Neural progenitor cell (in vitro differentiated cells): ENCODE data around the gene PPP1R3G. TPM values are rescaled to one million over a fixed set of nuclear protein-coding genes. Genes with fewer than 3 reads are reported as not detected.
"Not testable (repeated sequence)": the region's sequence is repeated elsewhere in the genome, so short reads cannot be mapped to it uniquely, and the experiment has no call there.

ENCODE experiments used
- DNase-seq: peaks from one replicate; pipeline ENCODE4 v3.0.0-alpha.2; 2016; ENCODE audit warnings: low spot score
- H2AFZ ChIP-seq: fragments of 200-600 bp; sonication (generic); replicated peaks from 2 replicates; pipeline ENCODE4 v1.6.1; 2016; ENCODE audit warnings: antibody characterized with exemption
- H3F3A ChIP-seq: fragments of 200-600 bp; sonication (generic); 2 replicates; pipeline ENCODE4 v1.6.1; 2016; ENCODE audit warnings: antibody characterized with exemption, low read depth
- H3K27ac ChIP-seq: fragments of 200-600 bp; sonication (generic); 2 replicates; pipeline ENCODE4 v1.5.1; 2016; ENCODE audit warnings: mild to moderate bottlenecking
- H3K27me3 ChIP-seq: fragments of 200-600 bp; sonication (generic); 2 replicates; pipeline ENCODE4 v1.6.1; 2016; ENCODE audit warnings: mild to moderate bottlenecking, moderate library complexity
- H3K36me3 ChIP-seq: fragments of 200-600 bp; sonication (generic); 2 replicates; pipeline ENCODE4 v1.5.1; 2016
- H3K4me1 ChIP-seq: fragments of 200-600 bp; sonication (generic); 2 replicates; pipeline ENCODE4 v1.6.1; 2016; ENCODE audit warnings: mixed run types
- H3K4me2 ChIP-seq: fragments of 200-600 bp; sonication (generic); 2 replicates; pipeline ENCODE4 v1.6.1; 2016
- H3K4me3 ChIP-seq: fragments of 200-600 bp; sonication (generic); 2 replicates; pipeline ENCODE4 v1.5.1; 2016
- H3K79me2 ChIP-seq: fragments of 200-600 bp; sonication (generic); 2 replicates; pipeline ENCODE4 v1.6.1; 2016; ENCODE audit warnings: low read depth
- H3K9ac ChIP-seq: fragments of 200-600 bp; sonication (generic); 2 replicates; pipeline ENCODE4 v1.6.1; 2016
- H3K9me3 ChIP-seq: fragments of 200-600 bp; sonication (generic); 2 replicates; pipeline ENCODE4 v1.5.1; 2016; ENCODE audit warnings: low read depth
- H4K20me1 ChIP-seq: fragments of 200-600 bp; sonication (generic); 2 replicates; pipeline ENCODE4 v1.6.1; 2016; ENCODE audit warnings: low read depth
- H3K27ac Mint-ChIP-seq: 3 replicates; pipeline ENCODE4 v1.8.0; 2021; ENCODE audit warnings: mixed read lengths
- H3K27me3 Mint-ChIP-seq: 2 replicates; pipeline ENCODE4 v1.8.0; 2022; ENCODE audit warnings: low read depth, mild to moderate bottlenecking, inconsistent platforms, moderate library complexity, mixed read lengths; ENCODE audit not compliant: insufficient read depth
- H3K36me3 Mint-ChIP-seq: 3 replicates; pipeline ENCODE4 v1.8.0; 2021; ENCODE audit warnings: mixed read lengths
- H3K4me1 Mint-ChIP-seq: 3 replicates; pipeline ENCODE4 v1.8.0; 2021; ENCODE audit warnings: mixed read lengths
- H3K4me3 Mint-ChIP-seq: 3 replicates; pipeline ENCODE4 v1.8.0; 2021; ENCODE audit warnings: mild to moderate bottlenecking, moderate library complexity, mixed read lengths
- H3K9me3 Mint-ChIP-seq: 3 replicates; pipeline ENCODE4 v1.8.0; 2020; ENCODE audit warnings: mixed read lengths
- EZH2 ChIP-seq: fragments of 200-600 bp; sonication (generic); IDR thresholded peaks from 2 replicates; pipeline ENCODE4 v1.6.1; 2017; ENCODE audit warnings: antibody characterized with exemption, mild to moderate bottlenecking, moderate library complexity
- EZH2phosphoT487 ChIP-seq: fragments of 200-600 bp; sonication (generic); IDR thresholded peaks from 2 replicates; pipeline ENCODE4 v1.6.1; 2017; ENCODE audit warnings: antibody characterized with exemption
- total RNA-seq: library from RNA; depleted of rRNA; stranded (reverse); fragments of >200 nt; gene quantifications from 2 replicates; pipeline ENCODE4 v1.2.3, GENCODE V29; 2015; ENCODE audit warnings: low replicate concordance
- TF ChIP-seq, protein P1 (sequence below): fragments of 200-600 bp; sonication (generic); IDR thresholded peaks from 2 replicates; pipeline ENCODE4 v1.5.1; 2017; ENCODE audit warnings: antibody characterized with exemption, mild to moderate bottlenecking

The PPP1R3G gene
- total RNA-seq, 1 donor from 2014 or later, result 0.36 TPM

DNA sequence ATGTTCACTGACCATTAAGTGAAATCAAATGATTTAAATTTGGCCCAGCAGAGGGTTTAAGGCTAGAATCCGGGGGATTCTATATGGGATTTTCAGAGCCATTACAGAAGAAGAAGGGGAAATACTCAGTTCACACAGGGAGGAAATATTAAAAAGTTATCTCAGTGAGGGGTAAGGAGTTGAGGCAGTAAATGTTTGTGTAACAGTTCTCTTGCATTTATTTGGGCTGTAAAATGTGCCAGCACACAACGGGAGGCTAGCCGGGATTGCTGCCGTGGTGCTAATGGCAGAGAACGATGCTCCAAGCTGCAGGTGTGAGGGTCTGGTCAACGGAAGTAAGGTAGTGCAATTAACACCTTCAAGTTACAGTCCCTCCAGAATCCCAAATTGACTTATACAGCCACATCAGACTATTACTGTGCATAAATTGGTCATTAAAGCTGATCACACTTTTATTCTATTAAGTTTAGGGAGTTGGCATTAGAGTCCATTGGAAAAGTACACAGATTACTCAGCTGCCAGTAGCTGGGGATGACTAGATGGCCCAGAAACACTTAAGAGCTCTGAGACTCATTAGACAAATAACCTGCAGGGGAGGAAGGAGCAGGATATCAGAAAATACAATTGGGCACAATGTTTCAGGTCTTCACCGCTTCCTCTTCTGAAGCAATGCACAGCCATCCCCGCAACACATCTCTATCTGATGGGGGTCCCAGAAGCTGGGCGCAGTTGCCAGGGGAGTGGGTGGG is 31.3 kb downstream of the PPP1R3G start:
- H3K27me3 Mint-ChIP-seq, result peaks cover 4% of the 10 kb centered on the region
- H3K4me3 Mint-ChIP-seq, result no peak overlapping the region
- DNase-seq, result no peak
- no peak overlapping the region for H3K27ac Mint-ChIP-seq
- Histone ChIP-seq H4K20me1 (no peaks in the 10 kb centered on the region), H3K9me3 (no peaks in the 10 kb centered on the region), H3K27me3 (no peaks in the 10 kb centered on the region), H3K36me3 (no peaks in the 10 kb centered on the region), H3F3A (no peaks in the 10 kb centered on the region), H3K4me3 (no peak overlapping the region), H2AFZ (no peak overlapping the region), H3K4me2 (no peak overlapping the region), H3K9ac (no peak overlapping the region), H3K79me2 (no peaks in the 10 kb centered on the region), H3K27ac (no peak overlapping the region), H3K4me1 (no peaks in the 10 kb centered on the region)
- peaks cover 4% of the 10 kb centered on the region for H3K36me3 Mint-ChIP-seq
- TF ChIP-seq EZH2, result no peak
- TF ChIP-seq EZH2phosphoT487, result no peak
- TF ChIP-seq, protein P1, sequence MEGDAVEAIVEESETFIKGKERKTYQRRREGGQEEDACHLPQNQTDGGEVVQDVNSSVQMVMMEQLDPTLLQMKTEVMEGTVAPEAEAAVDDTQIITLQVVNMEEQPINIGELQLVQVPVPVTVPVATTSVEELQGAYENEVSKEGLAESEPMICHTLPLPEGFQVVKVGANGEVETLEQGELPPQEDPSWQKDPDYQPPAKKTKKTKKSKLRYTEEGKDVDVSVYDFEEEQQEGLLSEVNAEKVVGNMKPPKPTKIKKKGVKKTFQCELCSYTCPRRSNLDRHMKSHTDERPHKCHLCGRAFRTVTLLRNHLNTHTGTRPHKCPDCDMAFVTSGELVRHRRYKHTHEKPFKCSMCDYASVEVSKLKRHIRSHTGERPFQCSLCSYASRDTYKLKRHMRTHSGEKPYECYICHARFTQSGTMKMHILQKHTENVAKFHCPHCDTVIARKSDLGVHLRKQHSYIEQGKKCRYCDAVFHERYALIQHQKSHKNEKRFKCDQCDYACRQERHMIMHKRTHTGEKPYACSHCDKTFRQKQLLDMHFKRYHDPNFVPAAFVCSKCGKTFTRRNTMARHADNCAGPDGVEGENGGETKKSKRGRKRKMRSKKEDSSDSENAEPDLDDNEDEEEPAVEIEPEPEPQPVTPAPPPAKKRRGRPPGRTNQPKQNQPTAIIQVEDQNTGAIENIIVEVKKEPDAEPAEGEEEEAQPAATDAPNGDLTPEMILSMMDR, result no peak
- no peaks in the 10 kb centered on the region for H3K9me3 Mint-ChIP-seq
- no peaks in the 10 kb centered on the region for H3K4me1 Mint-ChIP-seq

DNA sequence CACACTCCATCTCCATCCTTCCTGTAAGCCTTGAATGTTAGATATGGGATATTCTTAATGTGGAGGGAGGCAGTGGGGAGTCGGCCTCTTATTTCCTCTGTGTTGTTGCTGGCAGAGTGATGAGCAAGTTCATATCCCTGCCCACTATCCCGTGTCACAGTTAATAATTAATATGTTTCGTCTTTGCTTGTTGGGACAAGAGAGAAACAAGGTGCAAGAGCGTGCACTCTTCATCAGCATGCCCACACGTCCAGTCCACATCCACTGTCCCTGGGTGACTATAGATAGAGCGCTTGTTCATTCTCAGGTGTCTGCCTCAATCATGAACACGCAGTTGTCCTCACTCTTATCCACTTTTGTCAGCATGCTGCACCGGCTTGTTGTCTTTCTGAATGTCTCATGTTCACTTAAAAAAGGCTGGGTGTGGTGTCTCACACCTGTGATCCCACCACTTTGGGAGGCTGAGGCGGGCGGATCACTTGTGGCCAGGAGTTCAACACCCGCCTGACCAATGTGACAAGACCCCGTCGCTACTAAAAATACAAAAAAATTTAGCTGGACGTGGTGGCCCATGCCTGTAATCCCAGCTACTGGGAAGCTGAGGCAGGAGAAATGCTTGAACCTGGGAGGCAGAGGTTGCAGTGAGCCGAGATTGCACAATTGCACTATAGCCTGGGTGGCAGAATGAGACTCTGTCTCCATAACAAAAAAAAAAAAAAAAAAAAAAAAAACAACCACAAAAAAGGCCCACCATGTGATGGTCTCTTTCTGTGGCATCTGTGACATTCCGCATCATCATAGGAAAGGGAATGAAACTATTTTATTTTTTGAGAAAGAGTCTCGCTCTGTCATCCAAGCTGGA is 34.2 kb downstream of the PPP1R3G start:
- DNase-seq, result no peak
- Histone ChIP-seq H3K4me3 (no peak overlapping the region), H3K4me1 (no peaks in the 10 kb centered on the region), H3K4me2 (no peak overlapping the region), H3K79me2 (no peaks in the 10 kb centered on the region), H4K20me1 (no peaks in the 10 kb centered on the region), H2AFZ (no peak overlapping the region), H3K9me3 (no peaks in the 10 kb centered on the region), H3K9ac (no peak overlapping the region), H3F3A (no peaks in the 10 kb centered on the region), H3K36me3 (no peaks in the 10 kb centered on the region), H3K27me3 (no peaks in the 10 kb centered on the region), H3K27ac (no peak overlapping the region)
- H3K9me3 Mint-ChIP-seq, result no peaks in the 10 kb centered on the region
- H3K27me3 Mint-ChIP-seq, result no peaks in the 10 kb centered on the region
- H3K4me3 Mint-ChIP-seq, result peak overlapping the region; percentile 25
- no peaks in the 10 kb centered on the region for H3K4me1 Mint-ChIP-seq
- no peaks in the 10 kb centered on the region for H3K36me3 Mint-ChIP-seq
- no peak for TF ChIP-seq EZH2
- no peak for TF ChIP-seq EZH2phosphoT487
- TF ChIP-seq, protein P1, result no peak
- no peak overlapping the region for H3K27ac Mint-ChIP-seq

DNA sequence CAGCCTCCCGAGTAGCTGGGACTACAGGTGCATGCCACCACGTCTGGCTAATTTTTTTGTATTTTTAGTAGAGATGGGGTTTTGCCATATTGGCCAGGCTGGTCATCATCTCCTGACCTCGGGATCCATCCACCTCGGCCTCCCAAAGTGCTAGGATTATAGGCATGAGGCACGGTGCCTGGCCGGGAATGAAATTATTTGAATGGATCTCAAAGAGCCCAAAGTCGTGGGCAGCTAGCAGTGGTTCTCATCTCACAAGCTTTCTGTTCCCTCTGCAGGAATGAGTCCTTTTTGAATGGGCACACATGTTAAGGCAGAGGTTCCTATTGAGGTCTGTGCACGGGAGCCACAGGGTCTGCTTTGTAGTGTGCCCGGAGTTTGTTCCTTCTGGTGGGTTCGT is 34.9 kb downstream of the PPP1R3G start:
- no peaks in the 10 kb centered on the region for H3K9me3 Mint-ChIP-seq
- no peaks in the 10 kb centered on the region for H3K9me3 ChIP-seq
- H3K4me3 ChIP-seq, result no peak overlapping the region
- no peak overlapping the region for H3K4me2 ChIP-seq
- H3K27me3 ChIP-seq, result no peaks in the 10 kb centered on the region
- H4K20me1 ChIP-seq, result no peaks in the 10 kb centered on the region
- H3K36me3 ChIP-seq, result no peaks in the 10 kb centered on the region
- H3K27ac Mint-ChIP-seq, result no peak overlapping the region
- no peak overlapping the region for H3K9ac ChIP-seq
- TF ChIP-seq EZH2, result no peak
- no peak for TF ChIP-seq EZH2phosphoT487
- TF ChIP-seq, protein P1, result no peak
- H3K27me3 Mint-ChIP-seq, result no peaks in the 10 kb centered on the region
- no peak overlapping the region for H3K4me3 Mint-ChIP-seq
- no peak overlapping the region for H2AFZ ChIP-seq
- H3K36me3 Mint-ChIP-seq, result no peaks in the 10 kb centered on the region
- H3K4me1 Mint-ChIP-seq, result no peaks in the 10 kb centered on the region
- DNase-seq, result no peak
- no peaks in the 10 kb centered on the region for H3F3A ChIP-seq
- no peaks in the 10 kb centered on the region for H3K4me1 ChIP-seq
- H3K27ac ChIP-seq, result no peak overlapping the region
- H3K79me2 ChIP-seq, result no peaks in the 10 kb centered on the region

DNA sequence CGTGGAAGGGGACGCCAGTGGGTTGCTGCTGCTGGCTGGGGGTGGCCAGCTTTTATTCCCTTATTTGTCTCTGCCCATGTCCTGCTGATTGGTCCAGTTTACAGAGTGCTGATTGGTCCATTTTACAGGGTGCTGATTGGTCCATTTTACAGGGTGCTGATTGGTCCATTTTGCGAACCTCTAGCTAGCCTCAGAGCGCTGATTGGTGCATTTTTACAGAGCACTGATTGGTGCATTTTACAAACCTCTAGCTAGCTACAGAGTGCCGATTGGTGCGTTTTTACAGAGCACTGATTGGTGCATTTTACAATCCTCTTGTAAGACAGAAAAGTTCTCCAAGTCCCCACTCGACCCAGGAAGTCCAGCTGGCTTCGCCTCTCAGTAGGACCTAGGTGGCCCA is 35.4 kb downstream of the PPP1R3G start:
- H3K4me3 Mint-ChIP-seq, H3K9ac ChIP-seq, H3K27ac Mint-ChIP-seq, H3K9me3 ChIP-seq, H3K27ac ChIP-seq, H3K27me3 Mint-ChIP-seq, H3K4me2 ChIP-seq, H3K4me1 ChIP-seq, H3K79me2 ChIP-seq, H2AFZ ChIP-seq, H3K4me3 ChIP-seq, DNase-seq, H3K27me3 ChIP-seq, H4K20me1 ChIP-seq, H3K9me3 Mint-ChIP-seq, H3K36me3 ChIP-seq, H3F3A ChIP-seq, H3K36me3 Mint-ChIP-seq, H3K4me1 Mint-ChIP-seq: not testable (repeated sequence)
